Measurements from ENCODE around the gene BRF1. TPM values are rescaled to one million over a fixed set of nuclear protein-coding genes. Genes with fewer than 3 reads are reported as not detected.

The BRF1 gene
- total and polyA plus RNA-seq, 2 of the 8 experiments (the other 6 are each of a cell fraction or from before 2014, with no cell fraction given) = 7.7 to 18.3 TPM

- Histone ChIP-seq H3K56ac (replicated peaks; ENCODE audit: insufficient read length, low read depth, low read length) (no peak overlapping the region), H3K36me3 (ENCODE audit: control insufficient read depth in 2 of 4, insufficient read depth in 4 of 4, low read length in 3 of 4) (no peaks in the 10 kb centered on the region), H3K18ac (ENCODE audit: extremely low read depth, low read length) (no peak overlapping the region), H3K4me2 (ENCODE audit: insufficient read depth in 1 of 2, low read depth in 2 of 2, low read length in 2 of 2) (no peak overlapping the region), H3K27me3 (replicated peaks in 1 of 4; ENCODE audit: control insufficient read depth in 3 of 4, extremely low read depth in 1 of 4, insufficient read depth in 3 of 4, low read length in 3 of 4) (peaks cover 0 to under 1% (median 0%) of the 10 kb centered on the region in 4 experiments; a peak in 2 of 7 replicates), H2BK5ac (ENCODE audit: low read depth, low read length) (no peak overlapping the region), H3K9ac (replicated peaks in 1 of 4; ENCODE audit: extremely low read depth in 1 of 4, low read depth in 3 of 4, low read length in 3 of 4) (no peak overlapping the region), H3K79me1 (ENCODE audit: low read depth, low read length) (no peaks in the 10 kb centered on the region), H4K5ac (ENCODE audit: insufficient read length, low read depth, low read length) (no peak overlapping the region), H2BK12ac (ENCODE audit: low read depth, low read length) (no peak overlapping the region), H2BK15ac (ENCODE audit: low read length) (no peak overlapping the region), H4K8ac (ENCODE audit: extremely low read depth, insufficient read depth, low read length) (no peak overlapping the region), H3K9me3 (ENCODE audit: insufficient read depth in 2 of 2, low read depth in 1 of 2, low read length in 1 of 2) (no peaks in the 10 kb centered on the region), H4K20me1 (replicated peaks in 1 of 2; ENCODE audit: control insufficient read depth in 1 of 2, insufficient read depth in 2 of 2, low read length in 2 of 2) (peaks cover 3 to 10% of the 10 kb centered on the region in 2 experiments), H2BK120ac (replicated peaks; ENCODE audit: low read depth, low read length) (no peak overlapping the region), H3K14ac (ENCODE audit: insufficient read length) (no peak overlapping the region), H2BK20ac (ENCODE audit: low read length) (no peak overlapping the region), H4K91ac (replicated peaks; ENCODE audit: insufficient read length, low read length) (no peak overlapping the region), H3K79me2 (ENCODE audit: control insufficient read depth in 1 of 2, insufficient read depth in 2 of 2, low read length in 2 of 2) (no peaks in the 10 kb centered on the region), H2AFZ (ENCODE audit: low read length) (no peak overlapping the region), H3K23ac (ENCODE audit: insufficient read length) (no peak overlapping the region), H3K23me2 (ENCODE audit: low read depth, low read length) (no peaks in the 10 kb centered on the region), H3K27ac (ENCODE audit: low read depth, low read length) (no peak overlapping the region), H2AK5ac (ENCODE audit: low read depth, low read length) (no peak overlapping the region), H3K4me1 (replicated peaks in 1 of 4; ENCODE audit: control insufficient read depth in 3 of 4, insufficient read depth in 4 of 4, low read length in 3 of 4) (peaks cover 0 to 4% (median 0%) of the 10 kb centered on the region in 4 experiments; a peak in 1 of 7 replicates), H3K4ac (replicated peaks; ENCODE audit: insufficient read length, low read depth, low read length) (no peak overlapping the region), H3K4me3 (ENCODE audit: extremely low read depth in 1 of 4, insufficient read depth in 2 of 4, low read depth in 3 of 4, low read length in 4 of 4) (no peak overlapping the region)
- FAIRE-seq (no peak), DNase-seq (ENCODE audit: low read depth in 1 of 2, low spot score in 2 of 2) (no peak)
- ChIA-PET CTCF (ENCODE audit: partially characterized antibody) (interaction anchor here (1.0 to 1.4 kb wide), 4 partner anchors 16 to 148 kb away, joined by 3 to 9 read pairs (median 4); no protein-coding TSS in a partner anchor), POLR2A (ENCODE audit: partially characterized antibody) (no interaction called here)
- 88% methylated on average over 19 of the region's 25 CpGs; no CpG with 5 or more reads in 1 of the 2 experiments for WGBS, 2 experiments (ENCODE audit: extremely low coverage in 1 of 2, insufficient coverage in 1 of 2, insufficient read length in 1 of 2, insufficient replicate concordance in 2 of 2, low coverage in 1 of 2, low lambda C conversion rate in 2 of 2, missing lambda C conversion rate in 1 of 2)
- TF ChIP-seq SIN3A (conservative IDR thresholded peaks at IDR 0.05 in 1 of 2, IDR thresholded peaks at IDR 0.05 in 1 of 2; ENCODE audit: low read depth in 1 of 2, low read length in 2 of 2) = no peak
- no peak for TF ChIP-seq SAP30 (IDR thresholded peaks at IDR 0.05; ENCODE audit: insufficient read depth, insufficient replicate concordance, low read length)
- TF ChIP-seq, protein P1, sequence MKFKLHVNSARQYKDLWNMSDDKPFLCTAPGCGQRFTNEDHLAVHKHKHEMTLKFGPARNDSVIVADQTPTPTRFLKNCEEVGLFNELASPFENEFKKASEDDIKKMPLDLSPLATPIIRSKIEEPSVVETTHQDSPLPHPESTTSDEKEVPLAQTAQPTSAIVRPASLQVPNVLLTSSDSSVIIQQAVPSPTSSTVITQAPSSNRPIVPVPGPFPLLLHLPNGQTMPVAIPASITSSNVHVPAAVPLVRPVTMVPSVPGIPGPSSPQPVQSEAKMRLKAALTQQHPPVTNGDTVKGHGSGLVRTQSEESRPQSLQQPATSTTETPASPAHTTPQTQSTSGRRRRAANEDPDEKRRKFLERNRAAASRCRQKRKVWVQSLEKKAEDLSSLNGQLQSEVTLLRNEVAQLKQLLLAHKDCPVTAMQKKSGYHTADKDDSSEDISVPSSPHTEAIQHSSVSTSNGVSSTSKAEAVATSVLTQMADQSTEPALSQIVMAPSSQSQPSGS (IDR thresholded peaks at IDR 0.05; ENCODE audit: low read length) = no peak
- TF ChIP-seq ATF3 (IDR thresholded peaks at IDR 0.05; ENCODE audit: insufficient read depth, low read depth, low read length) = no peak
These were observed 92.6 kb downstream of the BRF1 start for GRCh38 chr14:105207996-105208737.
